ENCODE measurements around the gene SOX2. TPM values are rescaled to one million over a fixed set of nuclear protein-coding genes. Genes with fewer than 3 reads are reported as not detected.

SOX2 gene
- total RNA-seq, 4 donors from 2014 or later, result 0.53 TPM; not detected in 3

DNA sequence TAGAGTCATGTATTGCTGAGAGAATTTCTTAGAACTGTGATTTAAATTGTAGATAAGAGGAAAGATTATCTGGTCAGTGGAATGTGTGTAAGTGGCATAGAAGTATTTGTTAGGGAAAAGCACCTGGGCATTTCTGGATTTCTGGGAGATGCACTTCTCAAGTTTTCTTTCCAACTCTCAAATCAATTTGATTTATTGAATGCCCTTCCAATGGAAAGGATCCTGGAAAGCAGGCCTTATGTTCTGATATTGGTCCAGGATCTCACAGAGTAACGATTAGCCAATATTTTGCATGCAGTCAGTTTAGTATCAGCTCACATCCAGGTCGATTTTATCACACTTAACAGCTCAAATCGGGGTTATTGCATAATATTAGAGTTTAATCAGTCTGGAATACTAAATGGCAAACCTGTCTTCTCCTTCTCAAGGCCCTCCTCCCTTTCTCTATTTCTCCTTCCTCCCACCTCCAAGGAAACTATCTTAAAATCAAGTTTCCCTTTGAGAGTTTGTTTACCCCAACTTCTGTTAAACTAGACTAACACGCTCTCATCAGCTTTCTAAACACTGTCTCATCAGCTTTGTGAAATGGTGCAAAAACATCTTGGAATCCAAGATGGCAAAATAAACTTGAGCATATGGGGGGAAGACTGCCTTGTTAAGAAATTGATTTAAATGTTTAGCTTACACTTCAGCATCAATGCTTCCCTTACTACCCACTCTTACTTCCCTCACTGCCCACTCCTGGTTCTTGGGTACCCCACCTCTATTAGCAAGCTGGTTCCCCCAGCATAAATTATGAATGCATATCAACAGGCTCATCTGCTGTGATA, 9.5 kb downstream of the SOX2 start:
- Histone ChIP-seq H3K4me1 (peaks cover 0 to 4% of the 10 kb centered on the region in 2 donors), H3K27ac (no peak overlapping the region), H3K9me3 (no peaks in the 10 kb centered on the region), H3K4me3 (no peak overlapping the region), H3K27me3 (peaks cover 97 to 100% (median 99%) of the 10 kb centered on the region in 3 donors), H3K36me3 (no peaks in the 10 kb centered on the region)
- ATAC-seq (no peak), DNase-seq (no peak)
- in situ Hi-C loops (cut with MboI; ENCODE audit: low sequenced_read_pairs in 4 of 4) (loop anchor here in 1 of 4 donors (25.0 kb wide), 1 partner anchor 541 kb away; no protein-coding TSS in a partner anchor), intact Hi-C loops (cut with DNase I; ENCODE audit: low total_unique reads) (no loop called here)
- TF ChIP-seq, protein P1, sequence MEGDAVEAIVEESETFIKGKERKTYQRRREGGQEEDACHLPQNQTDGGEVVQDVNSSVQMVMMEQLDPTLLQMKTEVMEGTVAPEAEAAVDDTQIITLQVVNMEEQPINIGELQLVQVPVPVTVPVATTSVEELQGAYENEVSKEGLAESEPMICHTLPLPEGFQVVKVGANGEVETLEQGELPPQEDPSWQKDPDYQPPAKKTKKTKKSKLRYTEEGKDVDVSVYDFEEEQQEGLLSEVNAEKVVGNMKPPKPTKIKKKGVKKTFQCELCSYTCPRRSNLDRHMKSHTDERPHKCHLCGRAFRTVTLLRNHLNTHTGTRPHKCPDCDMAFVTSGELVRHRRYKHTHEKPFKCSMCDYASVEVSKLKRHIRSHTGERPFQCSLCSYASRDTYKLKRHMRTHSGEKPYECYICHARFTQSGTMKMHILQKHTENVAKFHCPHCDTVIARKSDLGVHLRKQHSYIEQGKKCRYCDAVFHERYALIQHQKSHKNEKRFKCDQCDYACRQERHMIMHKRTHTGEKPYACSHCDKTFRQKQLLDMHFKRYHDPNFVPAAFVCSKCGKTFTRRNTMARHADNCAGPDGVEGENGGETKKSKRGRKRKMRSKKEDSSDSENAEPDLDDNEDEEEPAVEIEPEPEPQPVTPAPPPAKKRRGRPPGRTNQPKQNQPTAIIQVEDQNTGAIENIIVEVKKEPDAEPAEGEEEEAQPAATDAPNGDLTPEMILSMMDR (IDR thresholded peaks at IDR 0.05 in 4 of 5, conservative IDR thresholded peaks at IDR 0.05 in 1 of 5), result no peak
- TF ChIP-seq POLR2A (IDR thresholded peaks at IDR 0.05), result no peak

DNA sequence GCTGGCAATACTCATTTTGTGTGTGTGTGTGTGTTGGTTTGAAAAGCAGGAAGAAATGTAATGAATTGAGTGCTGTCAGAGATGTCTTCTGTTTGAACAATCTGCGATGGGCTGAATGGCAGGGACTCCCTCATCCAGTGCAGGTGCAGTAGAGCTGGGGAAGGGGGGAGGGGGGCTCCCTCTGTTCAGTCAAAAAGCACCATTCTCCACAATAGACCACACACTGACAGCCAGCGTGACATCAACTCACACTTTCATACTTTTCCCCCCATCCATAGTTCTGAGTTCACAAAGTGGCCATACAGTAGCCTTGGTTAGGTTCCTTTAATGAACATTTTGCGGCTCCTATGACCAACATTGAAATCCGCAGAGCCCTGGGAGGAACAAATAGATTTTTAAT, 10.4 kb downstream of the SOX2 start:
- intact Hi-C loops (cut with DNase I; ENCODE audit: low total_unique reads) (no loop called here), in situ Hi-C loops (cut with MboI; ENCODE audit: low sequenced_read_pairs in 4 of 4) (loop anchor here in 1 of 4 donors (25.0 kb wide), 1 partner anchor 540 kb away; no protein-coding TSS in a partner anchor)
- Histone ChIP-seq H3K4me1 (peaks cover 4 to 8% of the 10 kb centered on the region in 2 donors), H3K36me3 (no peaks in the 10 kb centered on the region), H3K27me3 (peaks cover 97 to 100% (median 99%) of the 10 kb centered on the region in 3 donors), H3K27ac (no peak overlapping the region), H3K9me3 (no peaks in the 10 kb centered on the region), H3K4me3 (no peak overlapping the region)
- no peak for DNase-seq
- TF ChIP-seq POLR2A (IDR thresholded peaks at IDR 0.05), result no peak
- TF ChIP-seq, protein P1 (IDR thresholded peaks at IDR 0.05 in 4 of 5, conservative IDR thresholded peaks at IDR 0.05 in 1 of 5), result no peak
- ATAC-seq, result no peak

DNA sequence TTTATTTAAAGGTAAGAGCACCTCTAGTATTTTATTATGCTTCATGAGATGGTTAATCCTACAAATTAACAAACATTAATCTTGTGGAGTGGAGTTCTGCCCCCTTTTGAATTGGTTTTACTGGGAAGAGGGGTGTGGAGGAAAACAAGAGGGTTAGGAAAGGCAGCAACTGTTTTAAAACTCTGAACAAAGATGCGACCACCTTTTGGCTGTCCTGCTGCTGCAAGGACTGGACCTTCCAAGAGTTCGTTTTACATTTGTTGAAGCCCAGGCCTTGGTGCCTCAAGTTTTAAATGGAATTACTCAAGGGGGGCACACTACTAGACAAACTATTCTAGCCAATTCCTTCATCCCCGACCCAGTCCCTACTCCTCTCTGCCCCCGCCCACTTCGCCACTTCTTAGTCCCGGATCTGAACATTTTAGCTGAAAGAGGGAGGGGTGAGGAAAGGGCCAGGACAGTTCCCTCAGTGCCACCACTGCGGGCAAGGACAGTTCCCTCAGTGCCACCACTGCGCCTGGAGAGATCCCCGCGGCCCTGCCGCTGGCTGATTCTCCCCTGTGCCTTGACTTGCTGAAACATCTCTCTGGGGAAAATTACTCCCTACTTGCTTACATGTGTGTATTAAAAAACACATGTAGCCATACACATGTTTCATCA, 11.2 kb downstream of the SOX2 start:
- H3K9me3 ChIP-seq, result no peaks in the 10 kb centered on the region
- DNase-seq (no peak), ATAC-seq (no peak)
- TF ChIP-seq POLR2A (IDR thresholded peaks at IDR 0.05), result no peak
- TF ChIP-seq, protein P1 (IDR thresholded peaks at IDR 0.05 in 4 of 5, conservative IDR thresholded peaks at IDR 0.05 in 1 of 5), result no peak
- H3K4me1 ChIP-seq, result peaks cover 7 to 11% of the 10 kb centered on the region in 2 donors
- peaks cover 97 to 100% (median 99%) of the 10 kb centered on the region in 3 donors for H3K27me3 ChIP-seq
- intact Hi-C loops (cut with DNase I; ENCODE audit: low total_unique reads) (no loop called here), in situ Hi-C loops (cut with MboI; ENCODE audit: low sequenced_read_pairs in 4 of 4) (loop anchor here in 1 of 4 donors (25.0 kb wide), 1 partner anchor 539 kb away; no protein-coding TSS in a partner anchor)
- no peak overlapping the region for H3K4me3 ChIP-seq
- H3K27ac ChIP-seq, result no peak overlapping the region
- H3K36me3 ChIP-seq, result no peaks in the 10 kb centered on the region

DNA sequence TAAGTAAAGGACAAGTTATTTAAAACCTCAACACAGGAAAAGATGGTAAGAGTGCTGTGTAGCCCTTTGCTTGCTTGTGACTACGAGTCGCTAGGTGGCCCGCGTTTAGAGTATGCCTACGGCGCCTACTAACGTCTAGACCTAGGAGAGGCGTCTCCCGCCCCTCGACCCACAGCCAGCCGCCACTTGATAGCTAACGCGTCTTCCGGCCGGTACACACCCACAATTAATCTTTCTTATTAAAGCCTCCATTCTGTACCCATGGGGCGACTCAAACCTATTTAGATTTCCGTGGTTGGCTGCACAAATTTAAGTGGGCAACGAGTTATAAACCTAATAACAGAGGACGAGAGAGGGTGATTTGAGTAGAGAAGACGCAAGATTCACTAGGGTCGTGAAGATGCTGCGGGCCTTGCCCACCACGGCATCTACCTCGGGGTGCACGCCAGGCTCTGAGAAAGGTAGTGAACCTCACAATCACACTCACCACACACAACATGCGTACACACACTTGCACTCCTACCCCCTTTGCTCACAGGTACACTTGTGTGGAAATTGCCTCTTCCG, 12.0 kb downstream of the SOX2 start:
- peaks cover 97 to 100% (median 100%) of the 10 kb centered on the region in 3 donors for H3K27me3 ChIP-seq
- H3K27ac ChIP-seq, result no peak overlapping the region
- no peaks in the 10 kb centered on the region for H3K36me3 ChIP-seq
- H3K4me3 ChIP-seq, result peak overlapping the region in 1 of 4 donors; percentile 6
- TF ChIP-seq POLR2A (IDR thresholded peaks at IDR 0.05), result no peak
- TF ChIP-seq, protein P1 (IDR thresholded peaks at IDR 0.05 in 4 of 5, conservative IDR thresholded peaks at IDR 0.05 in 1 of 5), result no peak
- in situ Hi-C loops (cut with MboI; ENCODE audit: low sequenced_read_pairs in 4 of 4) (loop anchor here in 1 of 4 donors (25.0 kb wide), 1 partner anchor 539 kb away; no protein-coding TSS in a partner anchor), intact Hi-C loops (cut with DNase I; ENCODE audit: low total_unique reads) (no loop called here)
- DNase-seq (no peak), ATAC-seq (no peak)
- no peaks in the 10 kb centered on the region for H3K9me3 ChIP-seq
- H3K4me1 ChIP-seq, result peaks cover 7 to 11% of the 10 kb centered on the region in 2 donors
